ENCODE results near the gene SCN2B. TPM values are rescaled to one million over a fixed set of nuclear protein-coding genes. Genes with fewer than 3 reads are reported as not detected.

Gene SCN2B
- total RNA-seq, 1 donor from 2014 or later, result 0.40 TPM

DNA sequence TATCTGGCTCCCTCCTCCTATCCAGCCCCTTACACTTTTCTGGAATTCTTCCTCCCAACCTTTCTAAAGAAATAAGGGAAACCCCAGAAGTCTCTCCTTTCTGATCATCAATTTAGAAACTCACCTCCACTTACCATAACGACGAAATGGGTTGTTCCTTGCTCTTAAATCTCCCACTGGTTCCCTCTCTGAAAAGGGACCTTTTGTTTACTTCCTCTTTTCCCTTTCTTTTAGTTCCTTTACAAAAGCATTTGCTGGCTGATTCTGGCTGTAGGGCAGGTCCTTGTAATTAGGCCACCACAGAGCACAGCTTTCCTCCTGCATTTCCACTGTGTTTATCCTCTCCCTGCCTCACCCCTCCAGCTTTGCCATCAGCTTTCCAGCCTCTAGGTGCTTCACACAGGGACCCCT lies 36.3 kb upstream of the SCN2B start:
- Mint-ChIP-seq H3K4me1 (peaks cover 11% of the 10 kb centered on the region), H3K9me3 (peaks cover 4% of the 10 kb centered on the region), H3K4me3 (no peak overlapping the region), H3K36me3 (ENCODE audit: low read depth) (no peaks in the 10 kb centered on the region), H3K27me3 (ENCODE audit: low read depth) (peaks cover 78% of the 10 kb centered on the region), H3K27ac (ENCODE audit: unreplicated experiment) (no peak overlapping the region)
- no peak for DNase-seq (ENCODE audit: low read depth, low spot score)
- TF ChIP-seq, protein P1, sequence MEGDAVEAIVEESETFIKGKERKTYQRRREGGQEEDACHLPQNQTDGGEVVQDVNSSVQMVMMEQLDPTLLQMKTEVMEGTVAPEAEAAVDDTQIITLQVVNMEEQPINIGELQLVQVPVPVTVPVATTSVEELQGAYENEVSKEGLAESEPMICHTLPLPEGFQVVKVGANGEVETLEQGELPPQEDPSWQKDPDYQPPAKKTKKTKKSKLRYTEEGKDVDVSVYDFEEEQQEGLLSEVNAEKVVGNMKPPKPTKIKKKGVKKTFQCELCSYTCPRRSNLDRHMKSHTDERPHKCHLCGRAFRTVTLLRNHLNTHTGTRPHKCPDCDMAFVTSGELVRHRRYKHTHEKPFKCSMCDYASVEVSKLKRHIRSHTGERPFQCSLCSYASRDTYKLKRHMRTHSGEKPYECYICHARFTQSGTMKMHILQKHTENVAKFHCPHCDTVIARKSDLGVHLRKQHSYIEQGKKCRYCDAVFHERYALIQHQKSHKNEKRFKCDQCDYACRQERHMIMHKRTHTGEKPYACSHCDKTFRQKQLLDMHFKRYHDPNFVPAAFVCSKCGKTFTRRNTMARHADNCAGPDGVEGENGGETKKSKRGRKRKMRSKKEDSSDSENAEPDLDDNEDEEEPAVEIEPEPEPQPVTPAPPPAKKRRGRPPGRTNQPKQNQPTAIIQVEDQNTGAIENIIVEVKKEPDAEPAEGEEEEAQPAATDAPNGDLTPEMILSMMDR (conservative IDR thresholded peaks at IDR 0.05), result no peak

DNA sequence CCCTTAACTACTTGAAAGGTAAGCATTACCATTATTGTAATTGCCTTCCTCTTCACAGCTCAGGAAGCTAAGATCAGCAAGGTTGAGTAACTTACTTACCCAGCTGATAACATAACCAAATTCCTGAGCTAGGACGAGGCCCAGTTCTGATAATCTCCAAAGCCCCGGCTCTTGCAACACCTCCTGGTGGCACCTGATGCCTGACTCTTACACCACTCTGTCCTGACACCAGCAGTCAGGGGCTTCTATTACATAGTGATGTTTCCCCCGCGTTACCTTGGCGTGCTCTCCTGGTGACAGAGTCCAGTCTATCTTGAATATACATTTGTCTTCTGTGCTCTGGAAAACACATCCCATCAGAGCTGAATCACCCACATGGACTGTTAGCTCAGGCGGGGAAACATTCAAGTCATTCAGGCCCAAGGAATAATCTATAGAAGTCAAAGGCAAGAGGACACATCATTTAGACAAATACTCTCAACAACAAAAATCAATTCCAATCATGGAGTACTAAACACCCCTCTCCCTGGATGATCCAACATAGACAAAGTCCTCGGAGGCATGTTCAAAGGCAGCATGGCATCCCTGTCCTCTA lies 35.8 kb upstream of the SCN2B start:
- no peak for DNase-seq (ENCODE audit: low read depth, low spot score)
- Mint-ChIP-seq H3K36me3 (ENCODE audit: low read depth) (no peaks in the 10 kb centered on the region), H3K4me3 (no peak overlapping the region), H3K27ac (ENCODE audit: unreplicated experiment) (no peak overlapping the region), H3K9me3 (peaks cover 4% of the 10 kb centered on the region), H3K27me3 (ENCODE audit: low read depth) (peaks cover 77% of the 10 kb centered on the region), H3K4me1 (peaks cover 11% of the 10 kb centered on the region)
- TF ChIP-seq, protein P1 (conservative IDR thresholded peaks at IDR 0.05), result no peak

DNA sequence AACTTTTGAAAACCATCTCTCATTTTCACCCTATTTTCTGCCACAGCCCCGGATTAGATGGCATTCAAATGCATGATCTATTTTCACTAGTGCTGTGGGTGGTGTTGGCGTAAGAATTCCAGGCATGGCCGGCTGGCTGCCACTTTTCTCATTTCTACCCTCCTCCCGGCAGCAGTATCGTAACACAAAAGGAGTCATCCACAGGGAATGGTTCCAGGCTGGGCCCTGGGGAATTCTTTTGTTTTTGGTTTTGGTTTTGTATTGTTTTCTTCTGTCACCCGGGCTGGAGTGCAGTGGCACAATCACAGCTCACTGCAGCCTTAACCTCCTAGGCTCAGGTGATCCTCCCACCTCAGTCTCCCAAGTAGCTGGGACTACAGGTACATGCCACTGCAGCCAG lies 34.6 kb upstream of the SCN2B start:
- H3K27me3 Mint-ChIP-seq (ENCODE audit: low read depth), result peaks cover 80% of the 10 kb centered on the region
- H3K4me3 Mint-ChIP-seq, result no peak overlapping the region
- DNase-seq (ENCODE audit: low read depth, low spot score), result no peak
- no peak overlapping the region for H3K27ac Mint-ChIP-seq (ENCODE audit: unreplicated experiment)
- TF ChIP-seq, protein P1 (conservative IDR thresholded peaks at IDR 0.05), result no peak
- H3K4me1 Mint-ChIP-seq, result peaks cover 11% of the 10 kb centered on the region
- peaks cover 4% of the 10 kb centered on the region for H3K9me3 Mint-ChIP-seq
- no peaks in the 10 kb centered on the region for H3K36me3 Mint-ChIP-seq (ENCODE audit: low read depth)

DNA sequence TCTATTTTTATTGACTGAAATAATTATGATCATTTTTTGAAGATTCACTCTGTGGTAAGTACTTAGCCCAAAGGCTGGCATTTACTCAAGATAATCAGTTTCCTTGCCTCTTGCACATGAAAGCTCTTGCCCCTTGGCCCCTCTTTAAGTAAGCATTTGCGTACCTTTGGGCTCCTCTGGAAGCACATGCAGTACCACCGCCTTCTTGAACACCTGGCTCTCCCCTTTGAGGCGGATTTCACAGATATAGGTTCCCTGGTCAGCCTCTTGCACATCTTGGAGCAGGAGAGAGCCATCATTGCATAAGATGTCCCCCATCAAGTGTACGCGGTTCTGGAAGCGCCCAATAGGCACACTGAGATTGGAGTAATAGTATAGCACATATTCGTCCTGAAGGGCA lies 33.9 kb upstream of the SCN2B start:
- Mint-ChIP-seq H3K36me3 (ENCODE audit: low read depth) (no peaks in the 10 kb centered on the region), H3K9me3 (peaks cover 4% of the 10 kb centered on the region), H3K27me3 (ENCODE audit: low read depth) (peaks cover 84% of the 10 kb centered on the region), H3K4me1 (peaks cover 11% of the 10 kb centered on the region), H3K4me3 (no peak overlapping the region), H3K27ac (ENCODE audit: unreplicated experiment) (no peak overlapping the region)
- TF ChIP-seq, protein P1 (conservative IDR thresholded peaks at IDR 0.05), result no peak
- no peak for DNase-seq (ENCODE audit: low read depth, low spot score)

DNA sequence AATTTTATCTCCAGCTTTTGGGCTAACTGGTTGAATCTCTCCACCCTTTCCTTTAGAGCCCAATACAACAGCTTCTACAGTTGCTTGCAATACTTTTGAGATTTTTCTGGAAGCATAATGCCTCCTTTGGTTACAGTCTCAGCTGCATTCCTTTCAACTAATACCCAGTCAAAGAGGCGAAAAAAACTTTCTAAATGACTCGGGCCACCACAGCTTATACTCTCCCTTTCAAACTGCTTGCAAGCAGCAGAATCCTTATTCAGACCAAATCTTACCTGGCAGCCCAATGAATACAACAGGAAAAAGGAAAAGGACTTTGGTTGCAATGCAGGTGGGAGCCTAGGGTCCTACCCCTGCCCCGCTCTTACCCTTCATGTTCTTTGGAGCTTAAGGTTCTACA lies 32.6 kb upstream of the SCN2B start:
- DNase-seq (ENCODE audit: low read depth, low spot score), result no peak
- H3K4me1 Mint-ChIP-seq, result peaks cover 11% of the 10 kb centered on the region
- no peaks in the 10 kb centered on the region for H3K9me3 Mint-ChIP-seq
- TF ChIP-seq, protein P1 (conservative IDR thresholded peaks at IDR 0.05), result no peak
- no peak overlapping the region for H3K27ac Mint-ChIP-seq (ENCODE audit: unreplicated experiment)
- H3K4me3 Mint-ChIP-seq, result no peak overlapping the region
- no peaks in the 10 kb centered on the region for H3K36me3 Mint-ChIP-seq (ENCODE audit: low read depth)
- peaks cover 76% of the 10 kb centered on the region for H3K27me3 Mint-ChIP-seq (ENCODE audit: low read depth)
